MM.1S (cell line): Measurements from ENCODE around the gene MSL1.

ENCODE experiments used
- EZH2 ChIP-seq: fragments of 300-600 bp; sonication (generic); optimal IDR thresholded peaks from 2 replicates; pipeline ENCODE3; 2017; ENCODE audit warnings: low read depth, mild to moderate bottlenecking, antibody characterized with exemption, low read length, mixed read lengths
- EZH2phosphoT487 ChIP-seq: fragments of 300-600 bp; sonication (generic); IDR thresholded peaks from 2 replicates; pipeline ENCODE4 v1.6.1; 2018; ENCODE audit warnings: antibody characterized with exemption, low read length
- TF ChIP-seq, protein P1 (sequence below): fragments of 300-600 bp; sonication (generic); IDR thresholded peaks from 2 replicates; pipeline ENCODE4 v1.5.1; 2016; ENCODE audit warnings: antibody characterized with exemption, low read length, mixed read lengths

DNA sequence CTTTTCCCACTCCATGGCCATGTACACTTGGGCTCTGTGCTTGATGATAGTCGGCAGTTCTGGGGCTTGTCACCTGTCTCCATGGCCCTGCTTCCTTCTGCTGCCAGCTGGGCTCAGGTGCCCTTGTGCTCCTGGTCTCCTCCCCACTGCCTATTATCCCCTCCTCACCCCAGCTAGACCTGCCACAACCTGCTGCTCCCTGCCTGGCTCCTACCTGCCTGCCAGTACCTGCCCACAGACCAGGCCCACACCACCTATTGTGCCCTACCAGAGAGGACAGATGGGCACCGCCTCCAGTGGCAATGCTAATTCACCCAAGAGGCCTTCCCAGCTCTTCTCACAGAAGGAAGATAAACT is 55.0 kb downstream of the MSL1 start:
- TF ChIP-seq, protein P1, sequence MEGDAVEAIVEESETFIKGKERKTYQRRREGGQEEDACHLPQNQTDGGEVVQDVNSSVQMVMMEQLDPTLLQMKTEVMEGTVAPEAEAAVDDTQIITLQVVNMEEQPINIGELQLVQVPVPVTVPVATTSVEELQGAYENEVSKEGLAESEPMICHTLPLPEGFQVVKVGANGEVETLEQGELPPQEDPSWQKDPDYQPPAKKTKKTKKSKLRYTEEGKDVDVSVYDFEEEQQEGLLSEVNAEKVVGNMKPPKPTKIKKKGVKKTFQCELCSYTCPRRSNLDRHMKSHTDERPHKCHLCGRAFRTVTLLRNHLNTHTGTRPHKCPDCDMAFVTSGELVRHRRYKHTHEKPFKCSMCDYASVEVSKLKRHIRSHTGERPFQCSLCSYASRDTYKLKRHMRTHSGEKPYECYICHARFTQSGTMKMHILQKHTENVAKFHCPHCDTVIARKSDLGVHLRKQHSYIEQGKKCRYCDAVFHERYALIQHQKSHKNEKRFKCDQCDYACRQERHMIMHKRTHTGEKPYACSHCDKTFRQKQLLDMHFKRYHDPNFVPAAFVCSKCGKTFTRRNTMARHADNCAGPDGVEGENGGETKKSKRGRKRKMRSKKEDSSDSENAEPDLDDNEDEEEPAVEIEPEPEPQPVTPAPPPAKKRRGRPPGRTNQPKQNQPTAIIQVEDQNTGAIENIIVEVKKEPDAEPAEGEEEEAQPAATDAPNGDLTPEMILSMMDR = no peak
- TF ChIP-seq EZH2 = no peak
- TF ChIP-seq EZH2phosphoT487 = no peak
